GM12878 (cell line): Measurements from ENCODE around the gene STOML2. TPM values are rescaled to one million over a fixed set of nuclear protein-coding genes. Genes with fewer than 3 reads are reported as not detected.

ENCODE experiments used
- ATAC-seq: fragments of 200-7000 bp; cut with Tn5 transposase; 3 replicates; pipeline ENCODE4 v1.9.1; 2020; ENCODE audit warnings: mild to moderate bottlenecking, moderate library complexity
- BruUV-seq: library from RNA; stranded (reverse); fragments of 400-500 nt; replicated peaks from 2 replicates; lab custom pipeline; 2021; lab: Mats Ljungman, UMichigan
- CTCF ChIA-PET: fragments of 300-600 bp; sonication (Branson Sonifier 250); formaldehyde crosslinking; extraction: SDS; loops from one replicate; lab custom pipeline; 2021; ENCODE audit warnings: inconsistent platforms; lab: Yijun Ruan, JAX
- POLR2A ChIA-PET: fragments of 350-600 bp; formaldehyde crosslinking; extraction: SDS; loops from one replicate; lab custom pipeline; 2021; ENCODE audit warnings: inconsistent platforms; lab: Charles Lee
- RAD21 ChIA-PET: fragments of 300-600 bp; sonication (Branson Sonifier 250); formaldehyde crosslinking; loops from one replicate; lab custom pipeline; 2023; ENCODE audit warnings: antibody characterized with exemption; ENCODE audit not compliant: unreplicated experiment; lab: Charles Lee
- SMC1A ChIA-PET: fragments of 300-600 bp; sonication (Branson Sonifier 250); formaldehyde crosslinking; loops from one replicate; lab custom pipeline; 2023; ENCODE audit not compliant: unreplicated experiment, uncharacterized antibody; lab: Charles Lee
- DNase-seq: peaks from one replicate; pipeline ENCODE4 v3.0.0-alpha.2; 2011; ENCODE audit warnings: low read depth, low spot score
- FAIRE-seq: peaks from 3 replicates; lab custom pipeline; 2011; peaks lifted over from hg19 to GRCh38; lab: Jason Lieb, UNC
- H2AFZ ChIP-seq: 2 replicates; pipeline ENCODE4 v1.6.0; 2011; ENCODE audit warnings: low read depth, low read length, control low read depth; ENCODE audit not compliant: control insufficient read depth
- H3K27ac ChIP-seq: 2 replicates; pipeline ENCODE4 v1.5.1; 2011; ENCODE audit warnings: control low read depth; ENCODE audit not compliant: control insufficient read depth, insufficient read depth
- H3K27me3 ChIP-seq, 2 experiments: replicated peaks in 1 of 2; 2 replicates each; pipeline versions ENCODE4 v1.6.0 to v1.6.1; 2011; ENCODE audit warnings: low read length in 1 of 2; ENCODE audit not compliant: control insufficient read depth in 2 of 2, insufficient read depth in 2 of 2
- H3K36me3 ChIP-seq, 2 experiments: 2 replicates each; pipeline ENCODE4 v1.5.1; 2011; ENCODE audit warnings: low read length in 1 of 2; ENCODE audit not compliant: control insufficient read depth in 2 of 2, insufficient read depth in 2 of 2
- H3K4me1 ChIP-seq: 2 replicates; pipeline ENCODE4 v1.6.1; 2011; ENCODE audit warnings: mild to moderate bottlenecking, low read length, moderate library complexity, mixed read lengths; ENCODE audit not compliant: control insufficient read depth, insufficient read depth
- H3K4me2 ChIP-seq: 2 replicates; pipeline ENCODE4 v1.6.0; 2011; ENCODE audit warnings: control low read depth; ENCODE audit not compliant: control insufficient read depth, insufficient read depth
- H3K4me3 ChIP-seq: fragments of 200-600 bp; sonication (generic); 2 replicates; pipeline ENCODE4 v1.5.1; 2016
- H3K79me2 ChIP-seq: 2 replicates; pipeline ENCODE4 v1.6.0; 2011; ENCODE audit warnings: low read length; ENCODE audit not compliant: control insufficient read depth, insufficient read depth
- H3K9ac ChIP-seq: 2 replicates; pipeline ENCODE4 v1.8.0; 2011; ENCODE audit warnings: low read length, control low read depth, mixed read lengths; ENCODE audit not compliant: control insufficient read depth, insufficient read depth
- H3K9me3 ChIP-seq: replicated peaks from 3 replicates; pipeline ENCODE4 v1.5.1; 2011; ENCODE audit warnings: mild to moderate bottlenecking, low read length; ENCODE audit not compliant: control insufficient read depth, insufficient read depth
- H4K20me1 ChIP-seq: 2 replicates; pipeline ENCODE4 v1.6.0; 2011; ENCODE audit not compliant: control insufficient read depth, insufficient read depth
- CREB1 ChIP-seq: IDR thresholded peaks from 2 replicates; pipeline ENCODE4 v1.6.1; 2012; ENCODE audit warnings: low read depth, mild to moderate bottlenecking, inconsistent platforms
- PAX8 ChIP-seq: fragments of 450-650 bp; IDR thresholded peaks from 2 replicates; pipeline ENCODE4 v1.6.1; 2017; ENCODE audit warnings: mild to moderate bottlenecking, moderate library complexity
- POLR2AphosphoS5 ChIP-seq: IDR thresholded peaks from 2 replicates; pipeline ENCODE4 v1.6.1; 2011; ENCODE audit warnings: mild to moderate bottlenecking, low read length, inconsistent platforms
- YBX1 ChIP-seq: fragments of 450-650 bp; IDR thresholded peaks from 2 replicates; pipeline ENCODE4 v1.6.1; 2016; ENCODE audit warnings: antibody characterized with exemption
- ZNF384 ChIP-seq: IDR thresholded peaks from 2 replicates; pipeline ENCODE4 v1.6.1; 2012; ENCODE audit warnings: low read depth, mild to moderate bottlenecking, low read length, improper control_type of control experiment, borderline replicate concordance
- WGBS: methylation state at CpG from one replicate; pipeline ENCODE4 v1.1.6; 2016; ENCODE audit warnings: low lambda C conversion rate; ENCODE audit not compliant: insufficient replicate concordance, insufficient coverage; ENCODE audit errors: missing lambda C conversion rate; 5-methylcytosine and 5-hydroxymethylcytosine counted together
- in situ Hi-C: fragments of 300-500 bp; cut with MboI; formaldehyde crosslinking; loops from 9 replicates; pipeline ENCODE4 v1.14.3; 2018; ENCODE audit warnings: mixed read lengths
- intact Hi-C: fragments of 100-400 bp; cut with micrococcal nuclease; formaldehyde crosslinking; loops from one replicate; pipeline ENCODE4 v1.14.2; 2022; ENCODE audit not compliant: unreplicated experiment
- polyA plus RNA-seq, 11 experiments: library from polyadenylated mRNA; depleted of rRNA in 4 of 11; unstranded in 6 of 11; stranded (reverse) in 5 of 11; fragments of >200 nt; fragmentation: Nextera tagmentation in 4 of 11; fragmentation: Illumina TruSeq in 1 of 11; extraction: Ambion mirVana in 4 of 11; extraction: Trizol in 1 of 11; gene quantifications; 1 replicate in 1 of 11; 2 replicates in 10 of 11; pipeline versions ENCODE4 v1.2.1 to v1.2.3, GENCODE V29; 2011 to 2016; ENCODE audit warnings: inconsistent platforms in 2 of 11, missing spikeins in 2 of 11, low read depth in 1 of 11
- total RNA-seq, 4 experiments: library from RNA; depleted of rRNA in 3 of 4; stranded (reverse); fragments of >200 nt in 3 of 4; fragmentation: Illumina TruSeq in 1 of 4; extraction: Trizol in 1 of 4; gene quantifications; 2 replicates each; pipeline versions ENCODE4 v1.2.1 to v1.2.3, GENCODE V29; 2013 to 2021
- TF ChIP-seq, protein P1 (sequence below): fragments of 450-650 bp; IDR thresholded peaks from 2 replicates; pipeline ENCODE4 v1.6.1; 2016; ENCODE audit warnings: mild to moderate bottlenecking
- TF ChIP-seq, protein P2 (sequence below): fragments of 450-650 bp; IDR thresholded peaks from 2 replicates; pipeline ENCODE4 v1.6.1; 2017; ENCODE audit warnings: low read depth, mild to moderate bottlenecking, moderate library complexity

Gene STOML2
- total and polyA plus RNA-seq, 10 of the 15 experiments (the other 5 are each of a cell fraction or from before 2014, with no cell fraction given) = 112 to 284 (median 207) TPM

DNA sequence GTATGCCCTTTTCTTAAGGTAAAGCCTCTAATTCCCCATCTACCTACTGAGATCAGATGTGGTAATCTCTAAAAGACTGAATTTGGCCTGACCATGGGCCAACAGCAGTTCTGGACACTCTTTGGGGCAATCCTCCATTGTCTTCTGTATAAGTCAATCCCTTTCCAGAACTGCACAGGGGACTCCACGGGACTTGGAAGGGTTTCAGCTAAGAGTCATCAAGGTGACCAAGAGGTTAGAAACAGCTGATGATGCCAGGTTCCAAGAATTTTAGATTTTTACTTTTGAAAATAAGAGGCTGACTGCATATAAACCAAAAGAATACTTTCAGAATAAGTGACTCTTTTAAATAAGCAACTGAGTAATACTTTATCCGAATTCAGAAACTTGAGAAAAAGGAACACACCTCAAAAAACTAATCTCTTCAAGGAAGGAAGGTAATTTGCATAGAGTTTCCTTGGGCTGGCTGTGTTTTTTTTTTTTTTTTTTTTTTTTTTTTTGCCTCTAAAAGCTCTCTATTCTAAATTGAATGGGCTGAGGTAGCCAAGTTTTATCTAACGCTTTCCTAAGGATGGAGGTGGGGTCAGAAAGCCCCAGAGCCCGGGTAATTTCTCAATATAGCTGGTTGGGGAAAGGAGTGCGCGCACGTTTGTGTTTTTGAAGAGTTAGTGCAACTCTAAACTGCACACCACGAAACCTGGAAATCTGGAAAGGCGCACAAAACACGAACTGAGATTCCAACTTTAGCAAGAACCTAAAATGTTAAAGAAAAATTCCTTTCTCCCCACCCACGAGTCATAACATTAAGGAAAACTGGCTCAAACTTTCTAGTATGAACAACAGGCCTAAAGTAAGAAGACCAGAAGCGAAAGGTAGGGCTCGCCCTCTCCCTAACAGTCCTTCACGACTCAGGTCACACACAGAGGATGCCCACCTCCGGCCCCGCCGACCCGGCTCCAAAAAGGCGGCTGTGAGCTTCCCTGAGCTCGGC lies 31.8 kb downstream of the STOML2 start:
- intact Hi-C loops = loop anchor here (5.0 to 10.0 kb wide), 3 partner anchors 41 to 654 kb away; partner anchors contain the start of gene DNAJB5
- Histone ChIP-seq H3K9me3 (no peaks in the 10 kb centered on the region), H2AFZ (no peak overlapping the region), H4K20me1 (peaks cover 30% of the 10 kb centered on the region)
- peak; percentile 18; the same call in 1 of the 2 replicates for TF ChIP-seq CREB1
- TF ChIP-seq, protein P1, sequence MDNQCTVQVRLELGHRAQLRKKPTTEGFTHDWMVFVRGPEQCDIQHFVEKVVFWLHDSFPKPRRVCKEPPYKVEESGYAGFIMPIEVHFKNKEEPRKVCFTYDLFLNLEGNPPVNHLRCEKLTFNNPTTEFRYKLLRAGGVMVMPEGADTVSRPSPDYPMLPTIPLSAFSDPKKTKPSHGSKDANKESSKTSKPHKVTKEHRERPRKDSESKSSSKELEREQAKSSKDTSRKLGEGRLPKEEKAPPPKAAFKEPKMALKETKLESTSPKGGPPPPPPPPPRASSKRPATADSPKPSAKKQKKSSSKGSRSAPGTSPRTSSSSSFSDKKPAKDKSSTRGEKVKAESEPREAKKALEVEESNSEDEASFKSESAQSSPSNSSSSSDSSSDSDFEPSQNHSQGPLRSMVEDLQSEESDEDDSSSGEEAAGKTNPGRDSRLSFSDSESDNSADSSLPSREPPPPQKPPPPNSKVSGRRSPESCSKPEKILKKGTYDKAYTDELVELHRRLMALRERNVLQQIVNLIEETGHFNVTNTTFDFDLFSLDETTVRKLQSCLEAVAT = 0 out of 2 replicates have a peak, but pooled peaks have one; percentile 47
- TF ChIP-seq POLR2AphosphoS5 = no peak; the same call in 1 of the 2 replicates
- TF ChIP-seq ZNF384 = peak; percentile 82
- TF ChIP-seq, protein P2, sequence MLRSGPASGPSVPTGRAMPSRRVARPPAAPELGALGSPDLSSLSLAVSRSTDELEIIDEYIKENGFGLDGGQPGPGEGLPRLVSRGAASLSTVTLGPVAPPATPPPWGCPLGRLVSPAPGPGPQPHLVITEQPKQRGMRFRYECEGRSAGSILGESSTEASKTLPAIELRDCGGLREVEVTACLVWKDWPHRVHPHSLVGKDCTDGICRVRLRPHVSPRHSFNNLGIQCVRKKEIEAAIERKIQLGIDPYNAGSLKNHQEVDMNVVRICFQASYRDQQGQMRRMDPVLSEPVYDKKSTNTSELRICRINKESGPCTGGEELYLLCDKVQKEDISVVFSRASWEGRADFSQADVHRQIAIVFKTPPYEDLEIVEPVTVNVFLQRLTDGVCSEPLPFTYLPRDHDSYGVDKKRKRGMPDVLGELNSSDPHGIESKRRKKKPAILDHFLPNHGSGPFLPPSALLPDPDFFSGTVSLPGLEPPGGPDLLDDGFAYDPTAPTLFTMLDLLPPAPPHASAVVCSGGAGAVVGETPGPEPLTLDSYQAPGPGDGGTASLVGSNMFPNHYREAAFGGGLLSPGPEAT = peak; percentile 4; the same call in 1 of the 2 replicates
- no peak for TF ChIP-seq PAX8
- no peak for TF ChIP-seq YBX1
- TF ChIP-seq, all 136 proteins: peak for 4
- Histone ChIP-seq H3K4me3 (peak overlapping the region; percentile 78), H3K36me3 (peaks cover 7 to 32% of the 10 kb centered on the region in 2 experiments; a peak in 3 of 4 replicates), H3K4me2 (peak overlapping the region; percentile 83), H3K79me2 (peaks cover 57% of the 10 kb centered on the region), H3K27me3 (no peaks in the 10 kb centered on the region), H3K4me1 (peaks cover 12% of the 10 kb centered on the region), H3K27ac (peak overlapping the region; percentile 88), H3K9ac (peak overlapping the region; percentile 81)
- ChIA-PET POLR2A (interaction anchor here (0.5 to 2.6 kb wide), 14 partner anchors 9 to 1774 kb away, joined by 3 to 31 read pairs (median 4); partner anchors contain the start of genes FANCG and STOML2), RAD21 (interaction anchor here (0.9 to 2.5 kb wide), 9 partner anchors 9 to 79 kb away, joined by 3 to 11 read pairs (median 5); partner anchors contain the start of genes ATOSB, FANCG, PIGO and STOML2), CTCF (interaction anchor here (1.0 to 2.7 kb wide), 12 partner anchors 8 to 576 kb away, joined by 3 to 29 read pairs (median 7); partner anchors contain the start of genes FANCG, PIGO and STOML2), SMC1A (interaction anchor here (1.0 to 3.3 kb wide), 6 partner anchors 10 to 87 kb away, joined by 3 to 19 read pairs (median 8); partner anchors contain the start of genes FANCG and PIGO)
- DNase-seq = no peak
- in situ Hi-C loops = no loop called here
- no peak for FAIRE-seq
- ATAC-seq = no peak
- WGBS = under 1% methylated on average over 20 of the region's 20 CpGs
- BruUV-seq = TSS peak; percentile 55
